ENCODE data around the gene UPF3B. TPM values are rescaled to one million over a fixed set of nuclear protein-coding genes. Genes with fewer than 3 reads are reported as not detected.
"Not testable (repeated sequence)": the region's sequence is repeated elsewhere in the genome, so short reads cannot be mapped to it uniquely, and the experiment has no call there.

Gene UPF3B
- total RNA-seq, 1 donor from 2014 or later, result 1.8 TPM

DNA sequence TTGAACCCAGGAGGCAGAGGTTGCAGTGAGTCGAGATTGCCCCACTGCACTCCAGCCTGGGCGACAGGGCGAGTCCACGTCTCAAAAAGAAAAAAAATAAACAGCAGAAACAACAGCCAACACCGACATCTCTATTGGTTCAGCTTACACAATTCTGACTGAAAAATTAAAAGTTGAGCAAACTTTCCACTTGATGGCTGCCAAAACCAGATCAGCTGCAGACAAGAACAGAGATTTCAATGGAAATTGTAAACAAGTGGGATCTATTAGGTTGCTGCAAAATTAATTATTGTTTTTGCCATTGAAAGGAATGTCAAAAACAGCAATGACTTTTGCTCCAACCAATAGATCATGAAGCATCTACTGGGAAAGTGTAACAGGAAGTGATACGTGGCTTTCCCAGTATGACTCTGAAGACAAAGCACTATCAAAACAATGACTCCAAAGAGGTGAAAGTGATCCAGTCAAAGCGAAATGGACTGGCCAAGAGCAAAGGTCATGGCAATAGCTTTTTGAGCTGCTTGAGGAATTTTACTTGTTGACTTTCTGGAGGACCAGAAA lies 26.3 kb downstream of the UPF3B start:
- DNase-seq, result no peak

DNA sequence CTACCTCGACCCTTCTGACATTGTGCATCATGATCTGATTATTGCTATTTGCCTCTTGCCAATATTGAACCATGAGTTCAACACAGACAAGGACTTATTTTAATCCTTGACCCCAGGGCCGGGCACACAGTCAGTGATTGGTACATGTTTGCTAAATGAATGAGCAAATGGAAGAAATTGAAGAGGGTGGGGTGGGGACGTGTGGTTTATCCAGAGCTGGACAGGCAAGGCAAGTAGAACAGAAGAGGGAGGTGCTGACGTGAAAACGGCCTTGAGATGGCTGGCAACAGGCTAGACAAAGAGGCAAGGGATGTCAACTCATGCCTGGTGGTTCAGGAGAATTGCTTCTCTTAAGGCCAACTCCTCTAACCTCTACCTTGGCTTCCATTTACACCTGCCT lies 28.5 kb downstream of the UPF3B start:
- not testable (repeated sequence) for DNase-seq

DNA sequence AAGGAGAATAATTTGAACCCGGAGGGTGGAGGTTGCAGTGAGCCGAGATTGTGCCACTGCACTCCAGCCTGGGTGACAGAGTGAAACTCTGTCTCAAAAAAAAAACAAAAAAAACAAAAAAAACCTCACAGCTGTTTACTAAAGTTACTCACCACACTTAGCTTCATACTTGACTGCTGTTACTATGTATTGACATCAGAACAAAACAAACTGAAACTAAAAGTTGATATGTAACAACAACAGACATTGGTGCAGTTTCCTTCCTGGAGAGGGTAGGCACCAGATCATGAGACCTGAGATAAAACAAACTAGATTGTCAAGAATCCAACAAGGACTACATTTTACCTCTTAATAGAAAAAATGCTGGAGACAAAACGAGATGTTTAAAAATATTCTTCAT lies 31.1 kb downstream of the UPF3B start:
- DNase-seq, result not testable (repeated sequence)

DNA sequence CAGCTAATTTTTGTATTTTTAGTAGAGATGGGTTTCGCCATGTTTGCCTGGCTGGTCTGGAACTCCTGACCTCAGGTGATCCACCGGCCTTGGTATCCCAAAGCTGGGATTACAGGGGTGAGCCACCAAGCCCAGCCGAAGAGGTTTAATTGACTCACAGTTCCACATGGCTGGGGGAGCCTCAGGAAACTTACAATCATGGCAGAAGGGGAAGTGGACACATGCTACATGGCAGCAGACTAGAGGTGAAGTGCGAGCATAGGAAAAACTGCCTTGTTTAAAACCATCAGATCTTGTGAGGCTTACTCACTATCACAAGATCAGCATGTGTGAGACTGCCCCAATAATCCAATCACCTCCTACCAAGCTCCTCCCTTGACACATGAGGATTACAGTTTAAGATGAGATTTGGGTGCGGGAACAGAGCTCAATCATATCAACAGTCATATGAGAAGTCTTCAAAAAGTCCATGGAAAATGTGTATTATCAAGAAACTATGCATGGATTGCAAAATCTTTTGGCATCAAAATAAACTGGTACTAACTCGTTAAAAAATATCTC lies 35.6 kb downstream of the UPF3B start:
- DNase-seq, result no peak

DNA sequence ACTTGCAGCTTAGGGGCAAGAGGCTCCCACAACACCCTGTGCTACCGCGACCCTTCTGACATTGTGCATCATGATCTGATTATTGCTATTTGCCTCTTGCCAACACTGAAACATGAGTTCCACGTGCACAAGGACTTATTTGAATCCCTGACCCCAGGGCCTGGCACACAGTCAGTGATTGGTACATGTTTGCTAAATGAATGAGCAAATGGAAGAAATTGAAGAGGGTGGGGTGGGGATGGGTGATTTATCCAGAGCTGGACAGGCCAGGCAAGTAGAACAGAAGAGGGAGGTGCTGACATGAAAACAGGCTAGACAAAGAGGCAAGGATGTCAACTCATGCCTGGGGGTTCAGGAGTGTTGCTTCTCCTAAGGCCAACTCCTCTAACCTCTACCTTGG lies 36.5 kb downstream of the UPF3B start:
- DNase-seq, result no peak

DNA sequence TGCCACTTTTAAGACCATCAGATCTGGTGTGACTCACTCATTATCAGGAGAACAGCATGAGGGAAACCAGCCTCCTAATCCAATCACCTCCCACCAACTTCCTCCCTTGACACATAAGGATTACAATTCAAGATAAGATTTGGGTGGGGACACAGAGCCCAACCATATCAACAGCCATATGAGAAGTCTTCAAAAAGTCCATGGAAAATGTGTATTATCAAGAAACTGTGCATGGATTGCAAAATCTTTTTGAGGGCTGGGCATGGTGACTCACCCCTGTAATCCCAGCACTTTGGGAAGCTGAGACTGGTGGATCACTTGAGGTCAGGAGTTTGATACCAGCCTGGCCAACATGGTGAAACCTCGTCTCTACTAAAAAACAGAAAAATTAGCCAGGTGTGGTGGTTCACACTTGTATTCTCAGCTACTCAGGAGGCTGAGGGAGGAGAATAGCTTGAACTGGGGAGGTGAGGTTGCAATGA lies 43.5 kb downstream of the UPF3B start:
- no peak for DNase-seq

DNA sequence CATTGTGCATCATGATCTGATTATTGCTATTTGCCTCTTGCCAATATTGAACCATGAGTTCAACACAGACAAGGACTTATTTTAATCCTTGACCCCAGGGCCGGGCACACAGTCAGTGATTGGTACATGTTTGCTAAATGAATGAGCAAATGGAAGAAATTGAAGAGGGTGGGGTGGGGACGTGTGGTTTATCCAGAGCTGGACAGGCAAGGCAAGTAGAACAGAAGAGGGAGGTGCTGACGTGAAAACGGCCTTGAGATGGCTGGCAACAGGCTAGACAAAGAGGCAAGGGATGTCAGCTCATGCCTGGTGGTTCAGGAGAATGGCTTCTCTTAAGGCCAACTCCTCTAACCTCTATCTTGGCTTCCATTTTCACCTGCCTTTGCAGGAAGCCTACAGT lies 44.3 kb downstream of the UPF3B start:
- not testable (repeated sequence) for DNase-seq

DNA sequence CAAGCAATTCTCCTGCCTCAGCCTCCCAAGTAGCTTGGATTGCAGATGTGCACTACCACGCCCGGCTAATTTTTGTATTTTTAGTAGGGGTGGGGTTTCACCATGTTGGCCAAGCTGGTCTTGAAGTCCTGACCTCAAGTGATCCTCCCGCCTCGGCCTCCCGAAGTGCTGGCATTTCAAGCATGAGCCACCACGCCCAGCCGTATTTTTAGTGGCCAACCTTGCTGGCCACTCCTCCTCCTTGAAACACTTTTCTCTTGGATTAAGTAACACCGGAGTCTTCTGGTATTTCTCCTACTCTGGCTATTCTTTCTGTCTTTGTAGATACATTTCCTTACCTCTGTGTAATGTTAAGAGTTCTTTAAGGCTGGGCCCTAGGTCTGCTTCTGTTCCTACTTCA lies 50.2 kb downstream of the UPF3B start:
- no peak for DNase-seq

DNA sequence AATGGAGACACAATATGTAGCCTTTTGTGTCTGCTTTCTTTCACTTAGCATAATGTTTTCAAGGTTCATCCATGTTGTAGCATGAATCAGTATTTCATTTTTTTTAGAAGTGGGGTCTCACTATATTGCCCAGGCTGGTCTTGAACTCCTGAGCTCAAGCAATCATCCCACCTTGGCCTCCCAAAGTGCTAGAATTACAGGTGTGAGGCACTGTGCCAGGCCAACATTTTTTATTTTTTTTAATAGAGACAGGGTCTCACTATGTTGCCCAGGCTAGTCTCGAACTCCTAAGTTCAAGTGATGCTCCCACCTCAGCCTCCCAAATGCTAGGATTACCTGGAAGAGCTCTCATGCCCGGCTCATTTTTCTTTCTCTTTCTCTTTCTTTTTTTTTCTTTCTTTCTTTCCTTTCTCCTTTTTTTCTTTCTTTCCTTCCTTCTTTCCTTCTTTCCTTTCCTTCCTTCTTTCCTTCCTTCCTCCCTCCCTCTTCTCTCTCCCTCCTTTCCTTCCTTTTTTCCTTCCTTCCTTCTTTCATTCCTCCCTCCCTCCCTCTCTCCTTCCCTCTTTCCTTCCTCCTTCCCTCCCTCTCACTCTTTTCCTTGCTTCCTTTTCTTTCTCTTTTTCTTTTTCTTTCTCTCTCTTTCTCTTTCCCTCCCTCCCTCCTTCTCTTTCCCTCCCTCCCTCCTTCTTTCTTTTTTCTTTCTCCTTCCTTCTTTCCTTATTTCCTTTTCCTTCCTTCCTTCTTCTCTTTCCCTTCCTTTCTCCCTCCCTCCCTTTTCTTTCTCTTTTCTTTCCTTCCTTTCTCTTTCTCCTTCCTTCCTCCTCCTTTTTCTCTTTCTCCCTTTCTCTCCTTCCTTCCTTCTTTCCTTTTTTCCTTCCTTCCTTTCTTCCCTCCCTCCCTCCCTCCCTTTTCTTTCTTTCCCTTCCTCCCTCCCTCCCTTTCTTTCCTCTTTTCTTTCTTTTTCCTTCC lies 51.2 kb downstream of the UPF3B start:
- no peak for DNase-seq

DNA sequence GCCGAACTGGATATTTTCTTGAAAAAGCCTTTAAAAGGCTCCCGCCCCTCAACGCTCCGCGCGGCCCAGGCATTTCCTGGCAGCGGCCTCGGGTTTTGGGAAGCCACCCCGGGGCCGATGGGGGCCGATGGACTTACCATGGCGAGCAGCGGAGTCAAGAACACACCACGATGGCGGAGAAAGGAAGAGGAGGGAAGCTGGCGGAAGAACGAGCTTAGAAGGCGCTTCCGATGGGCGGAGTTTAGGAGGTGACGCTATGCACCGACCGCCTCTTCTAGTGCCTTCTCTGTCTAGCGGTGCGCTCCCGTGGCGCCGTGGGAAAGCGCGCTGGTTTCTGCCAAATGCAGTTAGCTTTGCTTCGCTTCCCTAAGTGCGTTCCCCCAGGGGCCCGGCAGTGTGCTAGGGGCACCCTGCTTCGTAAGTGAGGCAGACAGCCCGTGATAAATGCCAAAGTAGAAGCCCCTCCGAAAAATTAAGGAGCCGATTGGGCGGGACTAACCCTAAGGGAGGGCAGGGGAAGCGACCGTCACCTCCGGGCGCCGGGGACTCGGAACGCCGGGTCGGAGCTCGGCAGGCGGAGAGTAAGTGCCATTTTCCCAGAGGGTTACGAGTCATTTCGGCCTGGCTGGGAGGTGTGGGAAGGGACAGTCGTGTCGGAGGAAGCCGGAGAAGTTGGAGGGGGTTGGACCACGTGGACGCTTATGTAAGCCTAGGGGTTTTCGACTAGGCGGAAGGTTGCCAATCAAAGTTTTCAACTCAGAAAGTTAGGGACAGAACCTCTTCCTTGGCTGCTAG lies 61.1 kb downstream of the UPF3B start, which contains the start of gene RPL39:
Gene RPL39, minus strand, starts transcription at position 194 of the 795 bp plus-strand sequence. Its CDS starts 54 bp downstream, at position 140.
- DNase-seq, result peak; percentile 94

DNA sequence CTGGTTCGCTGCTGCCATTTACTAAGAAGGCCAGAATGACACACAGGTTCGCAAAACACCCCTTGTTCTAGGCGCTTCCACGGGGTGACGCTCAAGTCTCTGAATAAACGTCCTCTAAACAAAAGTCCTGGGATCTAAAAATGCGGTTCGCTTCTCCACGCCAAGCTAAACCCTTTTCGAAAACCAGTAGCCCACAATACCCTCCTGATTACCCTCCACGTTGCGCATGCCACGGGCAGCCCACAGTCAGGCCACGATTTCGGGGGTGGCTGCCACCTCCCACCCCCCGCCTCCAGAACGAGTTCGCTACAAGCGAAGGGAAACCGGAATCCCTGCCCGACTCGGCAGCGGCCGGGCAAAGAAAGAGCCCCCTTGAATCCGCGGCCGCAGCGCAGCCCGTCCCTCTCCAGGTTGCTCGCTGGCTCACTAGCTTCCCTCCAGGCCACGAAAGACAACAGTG lies 61.8 kb downstream of the UPF3B start:
- DNase-seq, result peak; percentile 58

DNA sequence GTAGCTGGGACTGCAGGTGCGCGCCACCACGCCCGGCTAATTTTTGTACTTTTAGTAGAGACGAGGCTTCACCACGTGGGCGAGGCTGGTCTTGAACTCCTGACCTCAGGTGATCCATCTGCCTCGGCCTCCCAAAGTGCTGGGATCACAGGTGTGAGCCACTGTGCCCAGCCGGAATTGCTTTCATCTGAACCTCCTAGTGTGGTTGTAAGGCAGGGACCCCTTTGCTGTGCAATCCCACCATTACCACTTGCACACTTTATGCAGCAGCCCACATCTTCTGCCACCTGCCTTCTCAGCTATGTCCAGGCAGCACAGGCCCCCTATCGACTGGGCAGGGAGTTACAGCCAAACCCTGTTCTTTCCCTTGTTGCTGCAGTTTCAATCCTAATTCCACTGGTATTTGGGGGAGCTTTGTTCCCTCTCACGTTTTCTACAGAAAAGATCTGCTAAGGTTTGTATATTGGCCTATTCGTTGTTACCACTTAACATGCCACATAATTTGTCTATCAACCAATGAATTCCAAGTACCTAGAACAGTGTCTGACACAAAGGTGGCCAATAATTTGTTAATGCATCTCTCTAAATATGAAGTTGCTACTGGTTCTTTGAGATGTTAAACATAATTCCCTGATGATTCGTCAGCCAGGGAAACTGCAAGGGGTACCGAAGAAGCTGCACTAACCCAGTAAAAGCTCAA lies 67.9 kb downstream of the UPF3B start:
- DNase-seq, result no peak

Small RNA genes within 50 kb of the gene (small RNA-seq; reads per million reads assigned to genes)
- not detected for gene SNORA69 (ENCODE audit: low replicate concordance)

Other genes with a start within 250 kb of the UPF3B start
- 6.7 TPM for gene NKRF, start 246.5 kb downstream of the UPF3B start, total RNA-seq
- 17.8 TPM for gene SEPTIN6, start 159.8 kb downstream of the UPF3B start, total RNA-seq
- gene SOWAHD, start 94.4 kb downstream of the UPF3B start, total RNA-seq, result 0.31 TPM
- 4,418 TPM for gene RPL39, start 61.3 kb downstream of the UPF3B start, total RNA-seq
- gene RNF113A, start 18.8 kb upstream of the UPF3B start, total RNA-seq, result 13.2 TPM
- 47.7 TPM for gene NDUFA1, start 18.9 kb upstream of the UPF3B start, total RNA-seq
- 0.41 TPM for gene AKAP14, start 42.9 kb upstream of the UPF3B start, total RNA-seq
- gene NKAP, start 90.8 kb upstream of the UPF3B start, total RNA-seq, result 5.9 TPM
- gene RHOXF2B, start 224.7 kb upstream of the UPF3B start, total RNA-seq, result not detected